DMS53 treated with DMSO at 0.1 percent for 48 hours (cell line): ENCODE measurements around the gene NKD1.

Experiments used
- DNase-seq: peaks from one replicate; lab custom pipeline; 2025; ENCODE audit not compliant: unreplicated experiment; lab: John Stamatoyannopoulos, UW

Gene NKD1

GRCh38 chr16:50643192-50643591 is 95.0 kb downstream of the NKD1 start:
- no peak for DNase-seq

GRCh38 chr16:50644245-50644644 is 96.0 kb downstream of the NKD1 start:
- DNase-seq = no peak

GRCh38 chr16:50644729-50645128 is 96.5 kb downstream of the NKD1 start:
- DNase-seq = no peak

DNA sequence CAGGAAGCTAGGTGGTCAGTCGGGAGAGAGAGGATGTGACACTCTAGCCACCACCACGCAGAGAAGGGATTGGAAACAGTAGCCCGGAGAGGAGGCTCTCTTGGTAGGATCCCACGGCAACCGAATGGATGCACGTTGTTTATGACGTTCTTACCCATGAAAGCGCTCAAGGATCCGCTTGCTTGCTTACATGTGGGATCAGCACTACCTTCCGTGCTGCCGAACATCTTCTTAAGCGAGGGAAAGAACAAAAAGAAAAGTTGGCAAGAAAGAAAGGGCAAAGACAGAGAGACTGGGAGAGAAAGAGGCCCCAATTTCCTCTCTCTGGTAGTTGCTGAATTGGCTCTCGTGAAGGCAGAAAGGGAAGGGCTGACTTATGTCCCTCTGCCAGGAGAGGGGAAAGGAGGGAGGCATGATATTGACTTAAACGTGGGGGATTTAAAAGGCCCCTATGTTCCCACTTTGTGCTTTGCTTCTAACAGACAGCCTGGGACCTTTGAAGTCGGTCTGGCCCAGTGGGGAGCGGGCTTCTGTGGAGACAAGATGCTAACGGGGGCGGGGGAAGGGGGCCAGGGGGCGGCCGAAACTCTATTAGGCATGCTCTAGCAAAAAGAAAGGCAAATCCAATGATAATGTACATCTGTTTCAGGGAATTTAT is 97.5 kb downstream of the NKD1 start:
- no peak for DNase-seq

- DNase-seq = no peak
Observed at GRCh38 chr16:50646345-50646744, 98.1 kb downstream of the NKD1 start.

DNA sequence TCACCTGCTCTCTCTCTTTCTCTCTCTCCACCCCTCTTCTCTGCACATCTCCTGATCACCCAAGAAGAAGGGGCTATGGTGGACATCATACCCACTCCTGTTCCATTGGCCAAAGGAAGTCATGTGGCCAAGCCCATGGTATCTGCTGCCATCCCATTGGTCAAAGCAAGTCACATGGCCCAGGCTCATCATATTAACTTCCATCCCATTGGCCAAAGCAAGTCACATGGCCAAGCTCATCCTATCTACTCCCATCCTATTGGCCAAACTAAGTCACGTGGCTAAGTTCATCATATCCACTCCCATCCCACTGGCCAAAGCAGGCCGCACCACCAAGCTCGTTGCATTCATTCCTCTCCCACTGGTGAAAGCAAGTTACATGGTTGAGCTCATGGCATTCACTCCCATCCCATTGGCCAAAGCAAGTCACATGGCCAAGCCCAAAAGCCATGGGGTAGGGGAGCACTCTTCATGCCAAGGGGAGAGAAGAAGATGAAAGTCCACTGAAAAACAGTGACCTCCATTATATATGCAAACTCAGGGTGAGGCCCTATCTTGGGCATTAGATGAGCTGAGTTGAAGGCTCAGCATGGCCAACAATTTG is 103.7 kb downstream of the NKD1 start:
- no peak for DNase-seq

- DNase-seq = no peak
Observed at GRCh38 chr16:50652836-50653425, 104.7 kb downstream of the NKD1 start.

GRCh38 chr16:50653633-50654519 is 105.7 kb downstream of the NKD1 start:
- DNase-seq = no peak

GRCh38 chr16:50655558-50656055 is 107.4 kb downstream of the NKD1 start:
- DNase-seq = no peak

DNA sequence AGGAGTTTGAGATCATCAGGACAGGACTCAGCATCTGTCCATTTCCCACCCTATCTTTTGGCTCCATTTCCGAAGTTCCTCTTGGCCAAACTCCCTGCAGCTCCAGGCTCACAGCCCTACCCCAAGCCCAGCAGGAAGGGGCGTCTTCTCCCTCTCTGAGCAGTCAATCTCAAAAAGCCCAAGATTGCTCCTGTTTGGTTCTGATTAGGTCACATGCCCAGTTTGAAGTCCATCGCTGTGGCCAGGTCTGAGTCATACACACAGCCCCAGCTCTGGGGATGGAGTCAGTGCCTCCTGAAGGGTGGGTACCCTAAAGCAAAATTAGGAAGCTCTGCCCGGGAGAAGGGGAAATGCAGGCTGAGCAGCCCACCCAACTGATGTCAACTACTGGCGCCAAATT is 109.0 kb downstream of the NKD1 start:
- DNase-seq = no peak

DNA sequence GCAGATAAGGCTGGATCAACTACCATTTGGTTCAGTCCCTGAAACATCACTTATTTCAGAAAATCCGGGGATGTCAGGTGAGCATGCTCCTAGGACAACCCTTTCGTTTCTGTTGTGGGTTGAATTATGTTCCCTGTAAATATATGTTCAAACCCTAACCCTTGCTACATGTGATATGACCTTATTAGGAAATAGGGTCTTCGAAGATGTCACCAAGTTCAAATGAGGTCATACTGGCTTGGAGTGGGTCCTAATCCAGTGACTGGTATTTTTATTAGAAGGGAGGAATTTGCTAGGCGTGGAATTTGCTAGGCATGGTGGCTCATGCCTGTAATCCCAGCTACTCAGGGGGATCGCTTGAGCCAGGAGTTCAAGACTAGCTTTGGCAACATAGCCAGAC is 111.6 kb downstream of the NKD1 start:
- no peak for DNase-seq

DNA sequence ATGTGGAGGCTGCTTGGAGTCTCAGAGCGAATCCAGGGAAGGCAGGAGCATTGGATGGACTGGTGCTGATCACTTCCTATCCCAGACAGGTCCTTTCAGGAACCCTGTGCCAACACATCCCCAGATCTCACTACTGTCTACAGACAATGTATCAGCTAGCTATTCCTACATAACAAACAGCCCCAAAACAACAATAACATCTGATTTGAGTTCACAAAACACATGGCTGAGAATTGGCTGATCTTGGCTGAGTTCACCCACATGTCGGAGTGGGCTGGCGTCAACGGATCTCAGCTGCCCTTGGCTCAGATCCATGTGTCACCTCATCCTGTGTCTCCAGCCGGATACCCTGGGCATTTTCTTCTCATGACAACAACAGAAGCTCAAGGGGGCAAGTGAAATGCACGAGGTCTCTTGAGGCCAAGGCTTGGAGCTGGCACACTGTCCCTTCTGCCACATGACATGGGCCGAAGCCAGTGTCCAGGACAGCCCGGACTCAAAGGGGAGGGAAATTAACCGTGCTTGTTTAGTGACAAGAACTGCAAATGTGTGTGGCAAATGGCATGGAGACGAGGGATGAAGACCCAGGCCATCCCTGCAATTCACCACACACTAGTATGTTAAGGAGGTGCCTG is 114.2 kb downstream of the NKD1 start:
- no peak for DNase-seq

GRCh38 chr16:50664270-50664669 is 116.1 kb downstream of the NKD1 start:
- DNase-seq = no peak

GRCh38 chr16:50665128-50665878 is 117.1 kb downstream of the NKD1 start:
- peak; percentile 51 for DNase-seq

DNA sequence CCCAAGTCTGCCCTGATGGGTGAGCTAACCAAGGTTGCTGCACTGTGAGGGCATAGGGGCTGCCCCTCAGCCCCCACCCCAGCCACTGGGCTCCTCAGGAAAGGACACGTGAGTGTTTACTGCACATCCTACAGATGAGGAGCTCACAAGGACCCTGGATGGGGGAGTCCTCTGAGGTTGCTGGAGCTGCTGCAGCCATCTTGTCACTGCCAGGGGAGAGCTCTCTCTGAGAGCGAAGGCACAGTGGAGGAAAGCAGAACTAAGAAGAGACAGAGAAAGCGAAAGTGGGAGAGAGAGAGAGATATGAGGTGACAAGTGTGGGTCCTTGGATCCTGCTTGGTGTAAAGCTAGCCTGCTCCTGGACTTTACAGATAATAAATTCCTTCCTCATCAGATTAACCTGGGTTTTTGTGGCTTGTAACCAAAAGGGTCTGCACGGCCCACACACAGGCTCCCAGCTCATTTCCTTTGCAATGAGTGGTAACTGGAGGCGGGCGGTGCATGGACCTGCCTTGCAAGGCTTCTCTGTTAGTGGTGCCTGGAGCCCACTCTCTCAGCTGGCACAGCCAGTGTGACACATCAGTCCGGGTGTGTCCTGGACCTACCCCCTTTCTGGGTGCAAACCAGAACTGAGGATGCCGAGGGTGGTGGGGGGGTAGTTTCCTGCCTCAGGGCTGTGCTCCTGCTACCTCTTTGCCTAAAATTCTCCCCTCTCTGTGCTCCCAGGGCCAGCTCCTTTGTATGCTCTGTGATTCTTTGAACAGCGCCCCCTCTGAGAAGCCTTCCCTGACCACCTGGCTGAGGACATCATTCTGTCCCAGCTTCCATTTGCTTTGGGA is 118.7 kb downstream of the NKD1 start:
- no peak for DNase-seq

GRCh38 chr16:50667497-50668367 is 119.5 kb downstream of the NKD1 start:
- DNase-seq = no peak

DNA sequence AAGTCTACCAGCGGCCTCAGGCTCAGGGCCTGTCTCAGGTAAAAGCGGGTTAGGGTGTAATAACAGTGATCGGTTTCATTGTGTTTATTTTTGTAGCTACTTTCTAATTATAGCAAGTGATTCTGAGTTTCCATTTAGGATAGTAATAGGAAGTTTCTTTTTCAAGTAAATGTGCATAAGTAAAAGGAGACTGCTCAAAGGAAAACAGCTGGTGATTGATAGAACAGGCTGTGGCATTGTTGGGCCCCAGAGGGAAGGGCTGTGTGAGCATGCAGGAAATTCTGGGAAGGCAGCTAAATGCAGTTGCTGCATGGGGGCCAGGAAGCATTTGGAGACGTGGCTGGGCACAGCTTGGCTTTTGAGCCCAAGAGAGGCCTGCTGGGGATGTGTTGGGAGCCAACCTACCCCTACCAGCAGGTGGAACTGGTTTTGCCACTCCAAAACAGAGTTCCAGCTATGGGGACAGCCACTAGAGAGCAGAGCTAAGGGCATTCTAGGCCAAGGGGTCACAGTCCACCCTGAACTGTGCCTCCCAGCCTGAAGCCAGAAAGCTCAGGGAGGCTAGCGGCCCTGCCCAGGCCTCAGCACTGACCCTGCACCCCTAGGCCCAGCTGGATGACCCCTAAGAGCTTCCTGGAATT is 120.3 kb downstream of the NKD1 start:
- DNase-seq = no peak

- DNase-seq = no peak
Observed at GRCh38 chr16:50669741-50670140, 121.5 kb downstream of the NKD1 start.
